Epithelial cell of proximal tubule (primary cell): Measurements from ENCODE around the gene ZSCAN16. TPM values are rescaled to one million over a fixed set of nuclear protein-coding genes. Genes with fewer than 3 reads are reported as not detected.
"Not testable (repeated sequence)": the region's sequence is repeated elsewhere in the genome, so short reads cannot be mapped to it uniquely, and the experiment has no call there.

Experiments
- DNase-seq: peaks from one replicate; pipeline ENCODE4 v3.0.0-alpha.2; 2011; ENCODE audit warnings: low read depth
- H3K4me3 ChIP-seq: 2 replicates; pipeline ENCODE4 v1.5.1; 2011; ENCODE audit warnings: low read depth, mild to moderate bottlenecking, low read length
- total RNA-seq: library from RNA; depleted of rRNA; stranded (reverse); fragments of >200 nt; gene quantifications from 2 replicates; pipeline ENCODE4 v1.2.3, GENCODE V29; 2015
- TF ChIP-seq, protein P1 (sequence below): conservative IDR thresholded peaks from 2 replicates; pipeline ENCODE4 v1.5.1; 2012; ENCODE audit warnings: low read depth, mild to moderate bottlenecking, low read length

ZSCAN16 gene
- total RNA-seq, 1 donor from 2014 or later = 7.4 TPM

DNA sequence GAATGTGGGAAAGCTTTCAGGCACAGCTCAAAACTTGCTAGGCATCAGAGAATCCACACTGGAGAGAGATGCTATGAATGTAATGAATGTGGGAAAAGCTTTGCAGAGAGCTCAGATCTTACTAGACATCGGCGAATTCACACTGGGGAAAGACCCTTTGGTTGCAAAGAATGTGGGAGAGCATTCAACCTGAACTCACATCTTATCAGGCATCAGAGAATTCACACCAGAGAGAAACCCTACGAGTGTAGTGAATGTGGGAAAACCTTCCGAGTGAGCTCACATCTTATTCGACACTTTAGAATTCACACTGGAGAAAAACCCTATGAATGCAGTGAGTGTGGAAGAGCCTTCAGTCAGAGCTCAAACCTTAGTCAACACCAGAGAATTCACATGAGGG is 35.4 kb upstream of the ZSCAN16 start:
- TF ChIP-seq, protein P1, sequence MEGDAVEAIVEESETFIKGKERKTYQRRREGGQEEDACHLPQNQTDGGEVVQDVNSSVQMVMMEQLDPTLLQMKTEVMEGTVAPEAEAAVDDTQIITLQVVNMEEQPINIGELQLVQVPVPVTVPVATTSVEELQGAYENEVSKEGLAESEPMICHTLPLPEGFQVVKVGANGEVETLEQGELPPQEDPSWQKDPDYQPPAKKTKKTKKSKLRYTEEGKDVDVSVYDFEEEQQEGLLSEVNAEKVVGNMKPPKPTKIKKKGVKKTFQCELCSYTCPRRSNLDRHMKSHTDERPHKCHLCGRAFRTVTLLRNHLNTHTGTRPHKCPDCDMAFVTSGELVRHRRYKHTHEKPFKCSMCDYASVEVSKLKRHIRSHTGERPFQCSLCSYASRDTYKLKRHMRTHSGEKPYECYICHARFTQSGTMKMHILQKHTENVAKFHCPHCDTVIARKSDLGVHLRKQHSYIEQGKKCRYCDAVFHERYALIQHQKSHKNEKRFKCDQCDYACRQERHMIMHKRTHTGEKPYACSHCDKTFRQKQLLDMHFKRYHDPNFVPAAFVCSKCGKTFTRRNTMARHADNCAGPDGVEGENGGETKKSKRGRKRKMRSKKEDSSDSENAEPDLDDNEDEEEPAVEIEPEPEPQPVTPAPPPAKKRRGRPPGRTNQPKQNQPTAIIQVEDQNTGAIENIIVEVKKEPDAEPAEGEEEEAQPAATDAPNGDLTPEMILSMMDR = no peak
- H3K4me3 ChIP-seq = no peak overlapping the region
- no peak for DNase-seq

DNA sequence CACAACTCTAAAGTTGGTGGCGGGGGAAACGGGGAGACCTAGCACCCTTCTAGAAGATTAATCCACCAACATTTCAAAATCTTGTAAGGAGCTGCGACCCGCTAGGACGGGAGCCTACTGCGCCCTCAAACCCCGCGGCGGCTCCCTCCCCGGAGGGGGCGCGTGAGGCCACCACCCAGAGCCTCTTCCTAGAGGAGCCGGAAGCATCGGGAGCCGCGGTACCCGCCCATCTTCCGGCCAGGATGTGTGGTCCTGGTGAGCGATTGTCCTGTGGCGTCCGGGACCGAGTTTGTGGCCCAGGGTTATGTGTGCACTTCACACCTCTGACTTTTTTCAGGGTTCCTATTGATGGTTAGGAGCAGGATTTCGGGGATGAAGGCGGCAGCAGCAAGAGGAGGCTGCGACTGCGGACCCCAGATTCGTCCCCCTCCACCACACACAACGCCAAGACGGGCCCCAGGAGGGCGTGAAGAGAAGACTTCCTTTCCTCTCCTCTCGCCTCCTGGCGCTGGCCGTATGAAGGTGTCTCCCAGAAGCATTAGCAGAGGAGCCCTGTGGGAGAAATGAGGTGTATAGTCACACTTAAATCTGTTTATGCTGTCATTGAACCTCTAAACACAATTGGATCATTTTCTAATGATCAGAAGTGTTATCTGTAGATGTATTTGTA is 33.4 kb upstream of the ZSCAN16 start:
- no peak for DNase-seq
- no peak overlapping the region for H3K4me3 ChIP-seq
- TF ChIP-seq, protein P1 = no peak

DNA sequence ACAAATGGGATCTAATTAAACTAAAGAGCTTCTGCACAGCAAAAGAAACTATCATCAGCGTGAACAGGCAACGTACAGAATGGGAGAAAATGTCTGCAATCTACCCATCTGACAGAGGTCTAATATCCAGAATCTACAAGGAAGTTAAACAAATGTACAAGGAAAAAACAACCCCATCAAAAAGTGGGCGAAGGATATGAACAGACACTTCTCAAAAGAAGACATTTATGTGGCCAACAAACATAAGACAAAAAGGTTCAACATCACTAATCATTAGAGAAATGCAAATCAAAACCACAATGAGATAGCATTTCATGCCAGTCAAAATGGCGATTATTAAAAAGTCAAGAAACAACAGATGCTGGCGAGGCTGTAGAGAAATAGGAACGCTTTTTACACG is 22.2 kb upstream of the ZSCAN16 start:
- not testable (repeated sequence) for H3K4me3 ChIP-seq, DNase-seq

DNA sequence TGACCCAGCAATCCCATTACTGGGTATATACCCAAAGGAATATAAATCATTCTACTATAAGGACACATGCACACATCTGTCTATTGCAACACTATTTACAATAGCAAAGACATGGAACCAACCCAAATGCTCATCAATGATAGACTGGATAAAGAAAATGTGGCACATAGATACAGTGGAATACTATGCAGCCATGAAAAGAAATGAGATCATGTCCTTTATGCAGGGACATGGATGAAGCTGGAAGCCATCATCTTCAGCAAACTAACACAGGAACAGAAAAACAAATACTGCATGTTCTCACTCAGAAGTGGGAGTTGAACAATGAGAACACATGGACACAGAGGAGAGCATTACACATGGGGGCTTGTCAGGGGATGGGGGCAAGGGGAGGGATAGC is 21.7 kb upstream of the ZSCAN16 start:
- H3K4me3 ChIP-seq, DNase-seq: not testable (repeated sequence)

DNA sequence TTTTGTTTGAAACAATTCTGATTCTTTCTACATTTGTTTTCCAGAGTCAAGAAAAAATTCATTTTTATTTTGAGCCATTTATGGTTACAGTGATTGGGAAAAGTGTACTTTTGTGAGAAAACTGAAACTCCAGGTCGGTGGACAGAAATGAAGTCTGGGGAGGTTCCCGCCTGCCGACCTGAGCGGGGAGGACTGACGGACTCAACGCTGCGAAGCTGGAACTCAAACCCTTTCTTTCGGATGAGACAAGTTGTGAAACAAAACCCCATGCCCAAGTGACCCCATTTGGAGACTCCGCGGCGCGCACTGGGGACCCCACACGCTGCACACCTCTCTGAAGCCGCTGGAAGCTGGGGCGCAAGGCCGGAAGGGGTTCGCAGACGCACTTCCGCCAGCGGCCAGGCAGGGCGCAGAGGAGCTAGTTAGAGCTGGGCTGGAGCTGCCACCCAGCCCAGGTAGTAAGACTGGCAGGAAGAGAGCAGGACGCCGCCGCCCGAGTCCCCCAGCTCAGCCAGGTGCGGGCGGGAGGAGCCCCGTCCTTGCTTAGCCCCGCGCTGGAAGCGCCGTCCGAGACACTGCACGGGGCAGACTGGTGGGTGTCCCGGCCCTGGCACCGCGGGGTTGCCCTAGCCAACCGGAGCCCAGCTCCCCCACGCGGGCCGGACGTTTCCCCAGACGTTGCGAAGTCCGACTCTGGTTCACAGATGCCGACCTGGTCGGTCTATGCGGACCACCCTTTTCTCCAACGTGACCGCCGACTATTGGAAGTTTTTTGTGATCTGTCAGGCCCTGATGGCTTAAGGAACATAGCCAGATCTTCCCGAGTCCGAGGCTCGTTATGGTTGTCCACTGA is 19.8 kb upstream of the ZSCAN16 start:
- TF ChIP-seq, protein P1 = peak; percentile 57
- H3K4me3 ChIP-seq = peak overlapping the region; percentile 69
- no peak for DNase-seq

DNA sequence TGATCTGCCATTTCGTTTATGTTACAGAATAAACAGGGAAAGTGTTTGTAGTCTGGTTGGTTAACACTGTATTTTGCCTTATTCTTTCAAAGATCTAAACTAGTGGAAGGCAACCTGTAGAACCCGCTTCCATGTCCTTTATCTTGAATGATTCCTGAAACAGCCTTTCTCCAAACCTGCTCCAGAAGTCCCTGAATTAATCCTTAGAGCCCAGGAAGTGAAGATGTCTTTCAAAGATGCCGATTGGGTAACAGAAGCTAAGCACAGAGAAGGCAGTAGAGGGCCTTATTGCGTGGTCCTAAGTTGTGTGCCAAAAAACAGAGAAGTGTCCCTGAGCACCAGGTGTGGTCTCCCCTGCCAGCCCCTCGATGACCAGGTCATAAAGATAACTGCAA is 19.2 kb upstream of the ZSCAN16 start:
- TF ChIP-seq, protein P1 = no peak
- DNase-seq = no peak
- H3K4me3 ChIP-seq = peak overlapping the region; percentile 69

DNA sequence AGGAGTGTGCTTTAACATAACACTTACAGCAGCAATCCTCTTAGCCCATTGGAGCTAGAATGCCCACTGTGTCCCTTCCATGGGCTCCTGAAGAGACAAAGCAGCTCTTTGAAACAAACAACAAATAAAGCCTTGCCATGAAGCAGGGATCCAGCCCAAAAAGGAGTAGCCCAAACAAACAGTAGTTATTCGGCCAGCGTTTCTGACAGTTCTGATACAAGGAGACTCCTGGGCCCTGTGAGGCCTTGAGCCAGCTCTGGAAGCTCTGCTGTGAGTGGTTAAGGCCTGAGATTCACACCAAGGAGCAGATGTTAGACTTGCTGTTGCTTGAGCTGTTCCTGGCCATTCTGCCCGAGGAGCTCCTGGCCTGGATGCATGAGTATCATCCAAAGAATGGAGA is 16.9 kb upstream of the ZSCAN16 start:
- TF ChIP-seq, protein P1 = no peak
- no peak overlapping the region for H3K4me3 ChIP-seq
- no peak for DNase-seq

DNA sequence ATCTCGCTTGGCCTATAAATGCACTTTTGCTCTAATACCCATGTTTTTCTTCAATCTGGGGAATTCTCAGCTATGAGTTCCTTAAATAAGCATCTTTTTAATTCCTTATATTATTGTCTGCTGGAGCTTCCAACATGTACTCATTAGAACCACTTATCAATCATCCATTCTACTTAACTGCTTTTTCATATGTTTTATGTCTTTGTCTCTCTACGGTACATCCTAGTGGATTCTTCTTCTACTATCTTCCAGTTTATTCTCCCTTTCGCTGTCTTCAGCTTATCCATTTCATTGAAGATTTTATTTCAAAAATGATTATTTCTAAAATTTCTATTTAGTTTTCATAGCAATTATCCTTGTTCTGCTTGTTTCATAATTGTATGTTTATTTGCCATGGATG is 12.4 kb upstream of the ZSCAN16 start:
- TF ChIP-seq, protein P1 = no peak
- no peak for DNase-seq

More for the DNA sequence above, 12.4 kb upstream of the ZSCAN16 start:
- no peak overlapping the region for H3K4me3 ChIP-seq
